GM12878 (cell line): ENCODE data around the gene DTD1. TPM values are rescaled to one million over a fixed set of nuclear protein-coding genes. Genes with fewer than 3 reads are reported as not detected.

Experiments used
- ATAC-seq: fragments of 200-7000 bp; cut with Tn5 transposase; 3 replicates; pipeline ENCODE4 v1.9.1; 2020; ENCODE audit warnings: mild to moderate bottlenecking, moderate library complexity
- BruUV-seq: library from RNA; stranded (reverse); fragments of 400-500 nt; replicated peaks from 2 replicates; lab custom pipeline; 2021; lab: Mats Ljungman, UMichigan
- CTCF ChIA-PET: fragments of 300-600 bp; sonication (Branson Sonifier 250); formaldehyde crosslinking; extraction: SDS; loops from one replicate; lab custom pipeline; 2021; ENCODE audit warnings: inconsistent platforms; lab: Yijun Ruan, JAX
- POLR2A ChIA-PET: fragments of 350-600 bp; formaldehyde crosslinking; extraction: SDS; loops from one replicate; lab custom pipeline; 2021; ENCODE audit warnings: inconsistent platforms; lab: Charles Lee
- RAD21 ChIA-PET: fragments of 300-600 bp; sonication (Branson Sonifier 250); formaldehyde crosslinking; loops from one replicate; lab custom pipeline; 2023; ENCODE audit warnings: antibody characterized with exemption; ENCODE audit not compliant: unreplicated experiment; lab: Charles Lee
- SMC1A ChIA-PET: fragments of 300-600 bp; sonication (Branson Sonifier 250); formaldehyde crosslinking; loops from one replicate; lab custom pipeline; 2023; ENCODE audit not compliant: unreplicated experiment, uncharacterized antibody; lab: Charles Lee
- DNase-seq: peaks from one replicate; pipeline ENCODE4 v3.0.0-alpha.2; 2011; ENCODE audit warnings: low read depth, low spot score
- FAIRE-seq: peaks from 3 replicates; lab custom pipeline; 2011; peaks lifted over from hg19 to GRCh38; lab: Jason Lieb, UNC
- H2AFZ ChIP-seq: 2 replicates; pipeline ENCODE4 v1.6.0; 2011; ENCODE audit warnings: low read depth, low read length, control low read depth; ENCODE audit not compliant: control insufficient read depth
- H3K27ac ChIP-seq: 2 replicates; pipeline ENCODE4 v1.5.1; 2011; ENCODE audit warnings: control low read depth; ENCODE audit not compliant: control insufficient read depth, insufficient read depth
- H3K27me3 ChIP-seq, 2 experiments: replicated peaks in 1 of 2; 2 replicates each; pipeline versions ENCODE4 v1.6.0 to v1.6.1; 2011; ENCODE audit warnings: low read length in 1 of 2; ENCODE audit not compliant: control insufficient read depth in 2 of 2, insufficient read depth in 2 of 2
- H3K36me3 ChIP-seq, 2 experiments: 2 replicates each; pipeline ENCODE4 v1.5.1; 2011; ENCODE audit warnings: low read length in 1 of 2; ENCODE audit not compliant: control insufficient read depth in 2 of 2, insufficient read depth in 2 of 2
- H3K4me1 ChIP-seq: 2 replicates; pipeline ENCODE4 v1.6.1; 2011; ENCODE audit warnings: mild to moderate bottlenecking, low read length, moderate library complexity, mixed read lengths; ENCODE audit not compliant: control insufficient read depth, insufficient read depth
- H3K4me2 ChIP-seq: 2 replicates; pipeline ENCODE4 v1.6.0; 2011; ENCODE audit warnings: control low read depth; ENCODE audit not compliant: control insufficient read depth, insufficient read depth
- H3K4me3 ChIP-seq: fragments of 200-600 bp; sonication (generic); 2 replicates; pipeline ENCODE4 v1.5.1; 2016
- H3K79me2 ChIP-seq: 2 replicates; pipeline ENCODE4 v1.6.0; 2011; ENCODE audit warnings: low read length; ENCODE audit not compliant: control insufficient read depth, insufficient read depth
- H3K9ac ChIP-seq: 2 replicates; pipeline ENCODE4 v1.8.0; 2011; ENCODE audit warnings: low read length, control low read depth, mixed read lengths; ENCODE audit not compliant: control insufficient read depth, insufficient read depth
- H3K9me3 ChIP-seq: replicated peaks from 3 replicates; pipeline ENCODE4 v1.5.1; 2011; ENCODE audit warnings: mild to moderate bottlenecking, low read length; ENCODE audit not compliant: control insufficient read depth, insufficient read depth
- H4K20me1 ChIP-seq: 2 replicates; pipeline ENCODE4 v1.6.0; 2011; ENCODE audit not compliant: control insufficient read depth, insufficient read depth
- BCL11A ChIP-seq: IDR thresholded peaks from 2 replicates; pipeline ENCODE4 v1.6.1; 2011; ENCODE audit warnings: low read depth, low read length
- CBFB ChIP-seq: IDR thresholded peaks from 2 replicates; pipeline ENCODE4 v1.6.1; 2016; ENCODE audit warnings: antibody characterized with exemption, low read depth
- DPF2 ChIP-seq: fragments of 450-650 bp; IDR thresholded peaks from 2 replicates; pipeline ENCODE4 v1.6.1; 2017; ENCODE audit warnings: mild to moderate bottlenecking
- HSF1 ChIP-seq: fragments of 150-350 bp; IDR thresholded peaks from 2 replicates; pipeline ENCODE4 v1.6.1; 2014; ENCODE audit warnings: mild to moderate bottlenecking, low read depth, low read length
- KDM1A ChIP-seq: fragments of 200-600 bp; sonication (generic); IDR thresholded peaks from 2 replicates; pipeline ENCODE4 v1.6.1; 2016; ENCODE audit warnings: borderline replicate concordance
- MEF2B ChIP-seq: fragments of 450-650 bp; IDR thresholded peaks from 2 replicates; pipeline ENCODE4 v1.6.1; 2018; ENCODE audit warnings: mild to moderate bottlenecking, moderate library complexity; ENCODE audit not compliant: partially characterized antibody, poor library complexity, severe bottlenecking
- MTA2 ChIP-seq: fragments of 450-650 bp; IDR thresholded peaks from 2 replicates; pipeline ENCODE4 v1.6.1; 2016; ENCODE audit warnings: low read depth, mild to moderate bottlenecking, moderate library complexity
- MXI1 ChIP-seq: fragments of 150-350 bp; IDR thresholded peaks from 2 replicates; pipeline ENCODE4 v1.6.1; 2011; ENCODE audit warnings: low read depth, mild to moderate bottlenecking, inconsistent platforms, low read length, improper control_type of control experiment
- NBN ChIP-seq: fragments of 450-650 bp; IDR thresholded peaks from 2 replicates; pipeline ENCODE4 v1.6.1; 2016
- RAD21 ChIP-seq: IDR thresholded peaks from 2 replicates; pipeline ENCODE4 v1.6.1; 2011; ENCODE audit warnings: mild to moderate bottlenecking, low read depth, low read length, moderate library complexity; ENCODE audit not compliant: insufficient read depth
- SIN3A ChIP-seq: IDR thresholded peaks from 2 replicates; pipeline ENCODE4 v1.6.1; 2012; ENCODE audit warnings: low read depth, low read length, improper control_type of control experiment
- SP1 ChIP-seq: IDR thresholded peaks from one replicate; pipeline ENCODE4 v1.6.1; 2011; ENCODE audit warnings: low read depth, low read length
- TCF7 ChIP-seq: IDR thresholded peaks from 2 replicates; pipeline ENCODE4 v1.6.1; 2014; ENCODE audit warnings: antibody characterized with exemption, borderline replicate concordance
- ZNF687 ChIP-seq: fragments of 450-650 bp; IDR thresholded peaks from 2 replicates; pipeline ENCODE4 v1.6.1; 2017; ENCODE audit warnings: mild to moderate bottlenecking, moderate library complexity
- ZSCAN29 ChIP-seq: fragments of 450-650 bp; IDR thresholded peaks from 2 replicates; pipeline ENCODE4 v1.6.1; 2017; ENCODE audit warnings: mild to moderate bottlenecking, moderate library complexity
- WGBS: methylation state at CpG from one replicate; pipeline ENCODE4 v1.1.6; 2016; ENCODE audit warnings: low lambda C conversion rate; ENCODE audit not compliant: insufficient replicate concordance, insufficient coverage; ENCODE audit errors: missing lambda C conversion rate; 5-methylcytosine and 5-hydroxymethylcytosine counted together
- in situ Hi-C: fragments of 300-500 bp; cut with MboI; formaldehyde crosslinking; loops from 9 replicates; pipeline ENCODE4 v1.14.3; 2018; ENCODE audit warnings: mixed read lengths
- intact Hi-C: fragments of 100-400 bp; cut with micrococcal nuclease; formaldehyde crosslinking; loops from one replicate; pipeline ENCODE4 v1.14.2; 2022; ENCODE audit not compliant: unreplicated experiment
- polyA plus RNA-seq, 11 experiments: library from polyadenylated mRNA; depleted of rRNA in 4 of 11; unstranded in 6 of 11; stranded (reverse) in 5 of 11; fragments of >200 nt; fragmentation: Nextera tagmentation in 4 of 11; fragmentation: Illumina TruSeq in 1 of 11; extraction: Ambion mirVana in 4 of 11; extraction: Trizol in 1 of 11; gene quantifications; 1 replicate in 1 of 11; 2 replicates in 10 of 11; pipeline versions ENCODE4 v1.2.1 to v1.2.3, GENCODE V29; 2011 to 2016; ENCODE audit warnings: inconsistent platforms in 2 of 11, missing spikeins in 2 of 11, low read depth in 1 of 11
- total RNA-seq, 4 experiments: library from RNA; depleted of rRNA in 3 of 4; stranded (reverse); fragments of >200 nt in 3 of 4; fragmentation: Illumina TruSeq in 1 of 4; extraction: Trizol in 1 of 4; gene quantifications; 2 replicates each; pipeline versions ENCODE4 v1.2.1 to v1.2.3, GENCODE V29; 2013 to 2021

The DTD1 gene
- total and polyA plus RNA-seq, 10 of the 15 experiments (the other 5 are each of a cell fraction or from before 2014, with no cell fraction given), result 24.3 to 99.8 (median 63.3) TPM

- no peak overlapping the region for H3K4me3 ChIP-seq
- no peak for DNase-seq
- in situ Hi-C loops (no loop called here), intact Hi-C loops (no loop called here)
- no peak overlapping the region for H3K27ac ChIP-seq
- no peak for FAIRE-seq
- no peak overlapping the region for H2AFZ ChIP-seq
- no peak overlapping the region for H3K9ac ChIP-seq
- no peak overlapping the region for H3K4me2 ChIP-seq
- H3K4me1 ChIP-seq, result peaks cover 4% of the 10 kb centered on the region
- RAD21 ChIA-PET, result no interaction called here
- POLR2A ChIA-PET, result interaction anchor here (0.7 kb wide), 1 partner anchor 491 kb away, joined by 3 read pairs; no protein-coding TSS in a partner anchor
- TF ChIP-seq TCF7, result no peak
- TF ChIP-seq CBFB, result no peak
- TF ChIP-seq RAD21, result no peak
- no peak for TF ChIP-seq MEF2B
- no peak for TF ChIP-seq NBN
- no peak for TF ChIP-seq ZSCAN29
- no peak for TF ChIP-seq BCL11A
- TF ChIP-seq MXI1, result no peak
- TF ChIP-seq SIN3A, result no peak
- no peak for TF ChIP-seq KDM1A
- TF ChIP-seq SP1, result no peak
- TF ChIP-seq ZNF687, result no peak
- TF ChIP-seq HSF1, result no peak
- TF ChIP-seq MTA2, result no peak
- no peak for TF ChIP-seq DPF2
- 83% methylated on average over 9 of the region's 9 CpGs for WGBS
- no TSS peak for BruUV-seq
- no peaks in the 10 kb centered on the region for H3K79me2 ChIP-seq
- H3K27me3 ChIP-seq, result no peaks in the 10 kb centered on the region
- no peaks in the 10 kb centered on the region for H3K36me3 ChIP-seq
- H4K20me1 ChIP-seq, result no peaks in the 10 kb centered on the region
- H3K9me3 ChIP-seq, result no peaks in the 10 kb centered on the region
- CTCF ChIA-PET, result no interaction called here
- no peak for ATAC-seq
- SMC1A ChIA-PET, result no interaction called here
Observed at GRCh38 chr20:18666803-18667415, 79.1 kb downstream of the DTD1 start.
